ENCODE measurements around the gene ANXA5.
A peak's percentile ranks its signal among the peaks of the same experiment; 100 is the strongest.

The ANXA5 gene

DNA sequence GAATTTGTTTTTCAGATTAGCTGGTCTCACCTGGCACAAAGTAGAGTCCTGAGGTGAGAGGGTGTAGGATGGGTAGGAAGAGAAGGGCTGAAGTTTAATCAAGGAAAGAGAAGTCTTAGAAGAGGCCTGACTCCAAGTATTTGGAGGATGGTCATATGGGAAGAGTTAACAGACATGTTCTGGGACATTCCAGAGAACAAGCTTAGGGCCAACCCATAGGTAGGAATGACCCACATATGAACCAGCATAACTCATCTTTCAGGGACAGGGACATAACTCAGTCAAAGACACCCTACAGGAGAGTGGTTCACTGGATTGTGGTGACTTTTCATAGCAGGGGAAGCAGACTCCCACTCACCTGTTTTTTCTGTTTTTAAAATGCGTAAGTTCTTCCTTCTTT lies 27.9 kb upstream of the ANXA5 start:
- no peak for DNase-seq
- no peaks in the 10 kb centered on the region for H3K9me3 Mint-ChIP-seq
- ATAC-seq = no peak
- H3K27me3 Mint-ChIP-seq = peaks cover 9% of the 10 kb centered on the region
- H3K27ac Mint-ChIP-seq = no peak overlapping the region
- no peak overlapping the region for H3K4me3 Mint-ChIP-seq
- no peaks in the 10 kb centered on the region for H3K4me1 Mint-ChIP-seq

- ATAC-seq (no peak), DNase-seq (no peak)
- Mint-ChIP-seq H3K9me3 (no peaks in the 10 kb centered on the region), H3K4me3 (no peak overlapping the region), H3K4me1 (no peaks in the 10 kb centered on the region), H3K27ac (no peak overlapping the region), H3K27me3 (peaks cover 22% of the 10 kb centered on the region)
Measured at GRCh38 chr4:121721700-121722099, 24.9 kb upstream of the ANXA5 start.

DNA sequence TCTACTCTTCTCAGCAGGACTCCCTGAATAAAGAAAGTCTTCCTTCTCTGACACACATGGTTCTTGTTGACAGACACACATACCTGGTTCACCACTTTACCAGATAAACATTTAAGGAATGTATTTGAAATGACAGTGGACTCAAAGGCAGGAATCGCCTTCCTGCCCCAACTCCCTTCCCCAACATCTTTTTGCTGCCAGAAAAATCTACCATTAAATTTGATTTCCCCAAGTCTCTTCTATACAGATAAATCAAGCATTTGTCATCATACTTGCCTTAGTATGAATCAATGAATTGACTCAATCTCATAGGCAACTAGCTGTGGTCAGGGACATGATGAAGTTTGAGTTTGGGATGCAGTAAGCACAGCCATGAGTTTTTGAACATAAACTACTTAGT lies 23.3 kb upstream of the ANXA5 start:
- no peaks in the 10 kb centered on the region for H3K9me3 Mint-ChIP-seq
- DNase-seq = no peak

GRCh38 chr4:121717680-121718237 lies 21.0 kb upstream of the ANXA5 start:
- DNase-seq = no peak
- H3K4me1 Mint-ChIP-seq = no peaks in the 10 kb centered on the region
- ATAC-seq = no peak
- no peaks in the 10 kb centered on the region for H3K9me3 Mint-ChIP-seq
- H3K27ac Mint-ChIP-seq = no peak overlapping the region
- H3K4me3 Mint-ChIP-seq = no peak overlapping the region
- H3K27me3 Mint-ChIP-seq = peaks cover 42% of the 10 kb centered on the region

More for the DNA sequence above, 23.3 kb upstream of the ANXA5 start:
- Mint-ChIP-seq H3K27ac (no peak overlapping the region), H3K4me1 (no peaks in the 10 kb centered on the region), H3K27me3 (peaks cover 28% of the 10 kb centered on the region), H3K4me3 (no peak overlapping the region)
- no peak for ATAC-seq

DNA sequence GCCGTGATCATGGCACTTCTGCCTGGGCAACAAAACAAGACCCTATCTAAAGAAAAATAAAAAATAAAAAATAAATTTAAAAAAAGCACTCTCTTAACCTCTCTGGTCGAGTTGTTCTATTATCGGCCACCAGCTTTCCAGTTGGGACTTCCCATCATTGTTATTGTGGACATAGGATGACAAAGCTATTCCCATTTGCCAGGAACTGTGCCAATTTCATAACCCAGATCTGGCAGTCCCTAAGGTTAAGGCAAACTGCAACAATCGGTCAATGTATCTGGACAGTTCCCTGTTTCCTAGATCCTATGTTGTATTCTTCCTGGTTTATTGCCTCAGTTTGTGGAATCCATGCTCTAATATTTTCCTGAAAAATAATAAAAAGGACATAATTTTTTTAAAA lies 17.8 kb upstream of the ANXA5 start:
- Mint-ChIP-seq H3K4me1 (peaks cover 19% of the 10 kb centered on the region), H3K9me3 (no peaks in the 10 kb centered on the region), H3K4me3 (no peak overlapping the region), H3K27me3 (peaks cover 62% of the 10 kb centered on the region), H3K27ac (no peak overlapping the region)
- ATAC-seq = no peak
- no peak for DNase-seq

DNA sequence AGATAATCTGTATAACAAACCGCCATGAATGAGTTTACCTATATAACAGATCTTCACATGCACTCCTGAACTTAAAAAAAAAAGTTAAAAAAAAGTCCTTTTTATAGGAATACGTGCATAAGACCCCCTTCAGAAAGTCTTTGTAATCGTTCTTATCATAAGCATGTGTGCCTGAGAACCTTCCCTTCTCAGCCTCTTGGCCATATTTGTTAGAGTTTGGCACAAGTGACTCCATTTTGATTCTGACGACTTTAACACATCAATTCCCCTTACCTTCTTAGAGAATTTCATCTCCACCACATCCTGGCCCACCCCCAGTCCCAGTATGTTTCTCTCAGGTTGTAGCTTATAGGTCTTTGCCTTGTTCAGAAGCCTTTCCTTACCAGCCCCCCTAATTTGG lies 16.0 kb upstream of the ANXA5 start:
- H3K4me1 Mint-ChIP-seq = peaks cover 24% of the 10 kb centered on the region
- DNase-seq (no peak), ATAC-seq (no peak)
- no peak overlapping the region for H3K27ac Mint-ChIP-seq
- H3K27me3 Mint-ChIP-seq = peaks cover 66% of the 10 kb centered on the region
- H3K4me3 Mint-ChIP-seq = no peak overlapping the region
- H3K9me3 Mint-ChIP-seq = no peaks in the 10 kb centered on the region

- H3K4me3 Mint-ChIP-seq = no peak overlapping the region
Measured at GRCh38 chr4:121712001-121712651, 15.3 kb upstream of the ANXA5 start.

DNA sequence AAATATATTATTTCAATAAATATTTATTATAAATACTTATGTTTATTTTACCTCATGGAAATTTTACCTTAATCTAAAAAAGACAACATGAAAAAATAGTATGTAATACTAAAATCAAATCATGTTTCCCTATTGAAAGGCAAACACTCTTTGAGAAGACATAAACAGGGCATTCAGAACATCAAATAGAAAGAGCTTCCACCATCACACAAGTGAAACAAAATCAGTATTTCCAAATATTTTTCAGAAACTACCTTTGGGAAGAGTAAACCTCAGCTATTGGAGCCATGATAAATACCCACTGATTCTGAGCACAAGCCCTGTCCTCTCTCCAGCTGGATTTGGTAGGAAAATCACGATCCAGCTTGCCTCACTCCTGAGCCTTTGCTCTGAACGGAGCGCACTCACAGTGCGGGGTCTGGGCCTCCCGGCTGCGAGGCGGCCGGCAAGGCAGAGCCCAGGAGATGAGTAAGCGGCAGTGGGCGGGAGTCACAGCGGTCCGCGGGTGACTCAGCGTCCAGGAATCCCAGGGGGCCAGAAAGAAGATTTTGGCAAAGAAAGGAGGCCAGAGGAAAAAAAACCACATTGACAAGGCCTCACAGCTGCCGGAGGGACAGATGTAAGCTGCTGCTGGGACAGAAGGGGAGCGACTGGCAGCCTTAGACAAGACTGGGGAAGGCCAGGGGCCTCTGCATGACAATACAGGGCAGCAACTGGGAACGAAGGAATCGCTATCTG lies 14.7 kb upstream of the ANXA5 start:
- peaks cover 58% of the 10 kb centered on the region for H3K27me3 Mint-ChIP-seq
- H3K4me3 Mint-ChIP-seq = peak overlapping the region; percentile 42 to 44
- H3K27ac Mint-ChIP-seq = no peak overlapping the region
- H3K4me1 Mint-ChIP-seq = peaks cover 37% of the 10 kb centered on the region
- peak; percentile 46 for ATAC-seq
- no peaks in the 10 kb centered on the region for H3K9me3 Mint-ChIP-seq
- DNase-seq = peak; percentile 34 to 42

More at GRCh38 chr4:121712001-121712651, 15.3 kb upstream of the ANXA5 start:
- no peak overlapping the region for H3K27ac Mint-ChIP-seq
- no peaks in the 10 kb centered on the region for H3K9me3 Mint-ChIP-seq
- ATAC-seq (peak; percentile 3), DNase-seq (no peak)
- H3K4me1 Mint-ChIP-seq = peaks cover 30% of the 10 kb centered on the region
- H3K27me3 Mint-ChIP-seq = peaks cover 64% of the 10 kb centered on the region

DNA sequence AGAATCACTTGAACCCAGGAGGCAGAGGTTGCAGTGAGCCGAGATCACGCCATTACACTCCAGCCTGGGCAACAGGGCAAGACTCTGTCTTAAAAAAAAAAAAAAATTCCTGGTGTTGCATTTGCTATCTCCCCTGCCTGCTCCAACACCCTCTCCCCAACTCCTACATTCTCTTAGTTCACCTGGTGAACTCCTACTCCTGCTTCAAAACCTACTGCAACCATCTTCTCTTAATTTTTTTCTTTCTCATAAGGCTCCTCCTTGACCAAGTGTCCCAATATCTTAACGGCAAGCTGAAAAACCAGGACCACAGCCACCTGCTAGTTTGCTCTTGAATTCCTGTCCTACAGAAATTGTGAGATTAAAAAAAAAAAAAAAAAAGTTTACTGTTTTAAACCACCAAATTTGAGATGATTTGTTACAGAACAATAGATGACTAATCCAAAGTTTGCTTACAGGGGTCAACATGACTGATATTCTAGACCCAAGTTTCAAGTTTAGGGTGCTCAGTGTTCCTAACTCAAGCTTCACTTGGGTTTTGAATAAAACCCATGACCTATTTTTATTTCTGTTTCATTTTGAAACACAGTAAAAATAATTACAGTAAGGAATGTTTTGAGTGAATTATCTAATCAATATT lies 13.1 kb upstream of the ANXA5 start:
- DNase-seq = no peak
- no peak for ATAC-seq
- Mint-ChIP-seq H3K27ac (no peak overlapping the region), H3K27me3 (peaks cover 45% of the 10 kb centered on the region), H3K4me1 (peaks cover 41% of the 10 kb centered on the region), H3K4me3 (no peak overlapping the region), H3K9me3 (no peaks in the 10 kb centered on the region)

DNA sequence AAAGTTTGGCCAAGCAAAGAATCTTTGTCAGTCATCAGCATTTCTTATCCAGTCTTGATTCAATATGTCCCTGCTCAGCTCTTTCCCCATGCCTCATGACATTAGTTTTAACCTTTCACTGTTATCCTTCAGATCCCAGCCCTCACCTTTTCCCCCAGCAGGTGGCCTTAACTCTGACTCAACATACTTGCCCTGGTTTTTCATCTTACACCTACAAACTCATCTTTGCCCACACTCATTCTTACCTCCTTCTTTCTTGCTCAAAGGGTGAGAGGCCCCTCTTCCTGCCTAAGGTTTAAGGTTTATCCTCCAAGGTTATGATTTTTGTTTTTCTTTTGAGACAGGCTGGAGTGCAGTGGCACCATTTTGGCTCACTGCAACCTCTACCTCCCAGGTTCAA lies 10.6 kb upstream of the ANXA5 start:
- Mint-ChIP-seq H3K27me3 (peaks cover 28% of the 10 kb centered on the region), H3K4me1 (peaks cover 41% of the 10 kb centered on the region), H3K27ac (peak overlapping the region in 1 of 2 donors; percentile 68), H3K9me3 (no peaks in the 10 kb centered on the region), H3K4me3 (peak overlapping the region; percentile 3 to 40)
- DNase-seq (no peak), ATAC-seq (peak; percentile 33)

DNA sequence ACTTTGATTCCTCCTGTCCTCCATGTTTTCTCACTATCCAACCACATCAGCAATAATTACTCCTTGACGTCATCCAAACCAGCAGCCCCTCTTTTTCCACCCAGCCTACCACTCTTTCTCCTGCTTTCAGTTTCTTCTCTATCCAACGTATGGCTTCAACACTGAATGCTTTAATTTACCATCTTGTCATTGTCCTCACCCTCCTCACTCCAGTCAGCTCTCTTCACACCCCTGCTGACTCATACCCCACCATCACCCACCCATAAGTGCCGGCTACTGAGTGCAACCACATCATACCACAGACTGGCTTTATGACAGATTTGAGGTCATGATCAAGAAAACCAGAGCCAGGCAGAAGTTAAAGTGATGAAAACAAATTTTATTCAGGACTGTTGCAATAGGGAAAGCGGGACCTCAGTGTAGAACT lies 9.8 kb upstream of the ANXA5 start:
- ATAC-seq = peak; percentile 99
- peak; percentile 75 to 88 for DNase-seq
- Mint-ChIP-seq H3K9me3 (no peaks in the 10 kb centered on the region), H3K27ac (peak overlapping the region in 1 of 2 donors; percentile 0), H3K4me1 (peaks cover 37% of the 10 kb centered on the region), H3K4me3 (peak overlapping the region; percentile 50 to 61), H3K27me3 (peaks cover 24% of the 10 kb centered on the region)

- DNase-seq (no peak), ATAC-seq (no peak)
- H3K4me1 Mint-ChIP-seq = peaks cover 35% of the 10 kb centered on the region
- H3K4me3 Mint-ChIP-seq = no peak overlapping the region
- H3K9me3 Mint-ChIP-seq = no peaks in the 10 kb centered on the region
- H3K27me3 Mint-ChIP-seq = peaks cover 26% of the 10 kb centered on the region
- H3K27ac Mint-ChIP-seq = no peak overlapping the region
Measured at GRCh38 chr4:121705521-121705920, 8.7 kb upstream of the ANXA5 start.

DNA sequence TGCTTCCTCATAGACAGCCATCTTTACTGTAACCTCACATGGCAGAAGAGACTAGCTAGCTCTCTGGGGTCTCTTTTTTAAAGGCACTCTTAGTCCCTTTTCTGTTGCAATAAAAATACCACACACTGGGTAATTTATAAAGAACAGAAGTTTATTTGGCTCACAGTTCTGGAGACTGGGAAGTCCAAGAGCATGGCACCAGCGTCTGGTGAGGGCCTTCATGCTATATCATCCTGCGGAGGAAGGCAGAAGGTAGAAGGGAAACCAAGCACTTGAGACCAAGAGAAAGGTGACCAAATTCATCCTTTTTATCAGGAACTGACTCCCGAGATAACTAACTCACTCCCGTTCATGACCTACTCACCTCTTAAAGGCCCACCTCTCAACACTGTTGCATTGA lies 5.4 kb upstream of the ANXA5 start:
- DNase-seq (no peak), ATAC-seq (no peak)
- no peak overlapping the region for H3K27ac Mint-ChIP-seq
- H3K4me3 Mint-ChIP-seq = no peak overlapping the region
- no peaks in the 10 kb centered on the region for H3K9me3 Mint-ChIP-seq
- H3K4me1 Mint-ChIP-seq = peaks cover 26% of the 10 kb centered on the region
- H3K27me3 Mint-ChIP-seq = peaks cover 37% of the 10 kb centered on the region

- Mint-ChIP-seq H3K27me3 (peaks cover 37% of the 10 kb centered on the region), H3K4me1 (peaks cover 17% of the 10 kb centered on the region), H3K27ac (no peak overlapping the region), H3K4me3 (no peak overlapping the region), H3K9me3 (no peaks in the 10 kb centered on the region)
- DNase-seq (no peak), ATAC-seq (no peak)
Measured at GRCh38 chr4:121701263-121701662, 4.5 kb upstream of the ANXA5 start.

- ATAC-seq (no peak), DNase-seq (no peak)
- Mint-ChIP-seq H3K27me3 (peaks cover 37% of the 10 kb centered on the region), H3K9me3 (no peaks in the 10 kb centered on the region), H3K4me1 (peaks cover 30% of the 10 kb centered on the region), H3K4me3 (no peak overlapping the region), H3K27ac (no peak overlapping the region)
Measured at GRCh38 chr4:121698236-121698671, 1.5 kb upstream of the ANXA5 start.

- ATAC-seq = no peak
- Mint-ChIP-seq H3K4me1 (peaks cover 35% of the 10 kb centered on the region), H3K27me3 (peaks cover 37% of the 10 kb centered on the region)
Measured at GRCh38 chr4:121697564-121697963, 784 bp upstream of the ANXA5 start.

More at GRCh38 chr4:121697564-121697963, 784 bp upstream of the ANXA5 start:
- Mint-ChIP-seq H3K27ac (peak overlapping the region; percentile 81 to 83), H3K4me3 (peak overlapping the region; percentile 82 to 88), H3K9me3 (no peaks in the 10 kb centered on the region)
- no peak for DNase-seq

All from stimulated activated naive CD8-positive, alpha-beta T cell treated with anti-CD3 and anti-CD28 coated beads, Interleukin-15, amount 100 ng/mL, for 72 hours (primary cell).